AG09309 (cell line): Measurements from ENCODE around the gene DOK7.

Source experiments
- DNase-seq: peaks from one replicate; pipeline ENCODE4 v3.0.0-alpha.2; 2010; ENCODE audit warnings: low read depth
- H3K4me3 ChIP-seq: 2 replicates; pipeline ENCODE4 v1.5.1; 2011; ENCODE audit warnings: mild to moderate bottlenecking, low read depth, low read length, moderate library complexity; ENCODE audit not compliant: control insufficient read depth
- TF ChIP-seq, protein P1 (sequence below): IDR thresholded peaks from 2 replicates; pipeline ENCODE4 v1.5.1; 2011; ENCODE audit warnings: mild to moderate bottlenecking, low read depth, low read length, inconsistent platforms; ENCODE audit not compliant: insufficient read depth, control insufficient read depth; ENCODE audit errors: missing control alignments

The DOK7 gene

DNA sequence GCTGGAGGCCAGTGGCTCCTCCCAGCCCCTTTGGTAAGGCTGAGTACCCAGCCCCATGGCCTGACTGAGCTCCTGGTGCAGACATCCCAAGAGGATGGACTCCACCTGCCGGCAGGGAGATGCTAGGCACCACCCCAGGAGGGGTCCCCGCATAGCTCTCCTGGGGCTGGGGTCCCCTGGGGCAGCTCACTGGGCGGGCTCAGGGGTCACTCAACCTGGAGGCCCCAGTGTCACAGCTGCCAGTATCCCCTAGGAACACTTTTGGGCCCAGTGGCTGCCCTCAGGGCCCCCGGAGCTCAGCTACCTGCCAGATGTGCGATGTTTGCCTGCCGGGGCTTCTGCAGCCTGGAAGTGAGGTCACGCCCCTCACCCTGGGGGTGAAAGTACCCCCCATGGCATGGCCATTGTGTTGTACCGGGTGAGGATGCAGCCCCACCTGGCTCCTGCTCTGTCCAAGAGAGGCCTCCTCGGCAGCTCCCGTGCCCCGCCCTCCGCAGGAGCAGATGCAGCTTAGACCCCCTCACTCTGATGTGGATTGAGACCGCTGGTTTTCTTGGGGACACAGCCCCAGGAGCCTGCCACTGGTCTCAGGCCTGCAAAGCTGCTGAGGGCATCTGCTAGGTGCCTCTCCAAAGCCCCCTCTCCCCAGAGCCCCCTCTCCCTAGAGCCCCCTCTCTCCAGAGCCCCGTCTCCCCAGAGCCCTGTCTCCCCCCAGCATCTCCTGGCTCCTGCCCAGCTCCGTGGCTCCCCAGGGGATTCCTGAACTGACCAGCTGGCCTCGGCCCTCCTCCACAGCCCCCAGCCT lies 28.0 kb upstream of the DOK7 start:
- no peak for DNase-seq
- H3K4me3 ChIP-seq, result no peak overlapping the region

DNA sequence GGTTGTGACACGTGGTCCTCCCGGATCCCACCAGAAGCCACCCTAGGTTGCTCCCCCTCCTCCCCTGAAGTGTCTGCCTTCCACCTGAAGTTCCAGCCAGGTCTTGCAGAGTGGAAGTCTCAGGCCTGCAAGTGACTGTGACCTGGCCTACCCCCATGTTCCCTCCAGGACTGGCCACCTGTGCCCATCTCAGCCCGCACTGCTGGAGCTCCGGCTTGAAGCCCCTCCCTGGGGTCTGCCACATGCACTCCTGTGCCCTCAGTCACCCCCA lies 27.5 kb upstream of the DOK7 start:
- TF ChIP-seq, protein P1, sequence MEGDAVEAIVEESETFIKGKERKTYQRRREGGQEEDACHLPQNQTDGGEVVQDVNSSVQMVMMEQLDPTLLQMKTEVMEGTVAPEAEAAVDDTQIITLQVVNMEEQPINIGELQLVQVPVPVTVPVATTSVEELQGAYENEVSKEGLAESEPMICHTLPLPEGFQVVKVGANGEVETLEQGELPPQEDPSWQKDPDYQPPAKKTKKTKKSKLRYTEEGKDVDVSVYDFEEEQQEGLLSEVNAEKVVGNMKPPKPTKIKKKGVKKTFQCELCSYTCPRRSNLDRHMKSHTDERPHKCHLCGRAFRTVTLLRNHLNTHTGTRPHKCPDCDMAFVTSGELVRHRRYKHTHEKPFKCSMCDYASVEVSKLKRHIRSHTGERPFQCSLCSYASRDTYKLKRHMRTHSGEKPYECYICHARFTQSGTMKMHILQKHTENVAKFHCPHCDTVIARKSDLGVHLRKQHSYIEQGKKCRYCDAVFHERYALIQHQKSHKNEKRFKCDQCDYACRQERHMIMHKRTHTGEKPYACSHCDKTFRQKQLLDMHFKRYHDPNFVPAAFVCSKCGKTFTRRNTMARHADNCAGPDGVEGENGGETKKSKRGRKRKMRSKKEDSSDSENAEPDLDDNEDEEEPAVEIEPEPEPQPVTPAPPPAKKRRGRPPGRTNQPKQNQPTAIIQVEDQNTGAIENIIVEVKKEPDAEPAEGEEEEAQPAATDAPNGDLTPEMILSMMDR, result no peak
- DNase-seq, result no peak
- no peak overlapping the region for H3K4me3 ChIP-seq

More for the DNA sequence above, 28.0 kb upstream of the DOK7 start:
- TF ChIP-seq, protein P1, result no peak

DNA sequence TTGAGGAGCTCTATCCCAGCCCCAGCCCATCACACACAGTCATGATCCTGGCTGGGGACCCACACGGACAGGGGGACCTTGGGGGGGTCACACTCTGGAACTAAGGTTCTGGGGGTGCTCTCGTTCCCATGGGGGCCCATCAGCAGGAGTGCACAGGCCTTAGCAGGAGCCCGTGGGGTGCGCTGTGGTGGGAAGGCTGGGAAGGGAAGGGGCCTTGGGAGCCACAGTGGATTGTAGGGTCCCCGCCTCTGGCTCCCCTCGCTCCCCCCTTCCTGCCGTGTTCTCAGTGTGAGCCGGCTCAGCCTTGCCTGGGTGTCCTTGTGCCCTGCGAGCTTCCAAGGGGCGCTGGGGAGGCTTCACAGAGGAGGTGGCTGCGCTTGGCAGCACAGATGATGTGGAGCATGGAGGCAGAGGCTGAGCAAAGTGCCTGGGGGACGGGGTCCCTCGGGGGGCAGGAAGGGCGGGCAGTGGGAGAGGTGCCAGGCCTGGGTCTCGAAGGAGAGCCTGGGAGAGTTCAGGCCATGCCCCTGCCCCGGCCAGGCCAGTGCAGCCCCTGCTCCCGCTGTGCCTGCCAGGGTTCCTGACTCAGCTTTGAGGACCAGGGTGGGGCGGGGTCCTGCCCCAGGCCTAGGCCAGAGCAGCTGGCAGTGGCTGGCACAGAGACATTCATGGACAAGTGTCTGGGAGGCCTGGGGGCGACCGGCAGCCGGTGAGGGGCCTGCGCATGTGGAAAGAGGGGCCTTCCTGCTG lies 26.9 kb upstream of the DOK7 start:
- no peak for DNase-seq
- TF ChIP-seq, protein P1, result no peak
- H3K4me3 ChIP-seq, result no peak overlapping the region

DNA sequence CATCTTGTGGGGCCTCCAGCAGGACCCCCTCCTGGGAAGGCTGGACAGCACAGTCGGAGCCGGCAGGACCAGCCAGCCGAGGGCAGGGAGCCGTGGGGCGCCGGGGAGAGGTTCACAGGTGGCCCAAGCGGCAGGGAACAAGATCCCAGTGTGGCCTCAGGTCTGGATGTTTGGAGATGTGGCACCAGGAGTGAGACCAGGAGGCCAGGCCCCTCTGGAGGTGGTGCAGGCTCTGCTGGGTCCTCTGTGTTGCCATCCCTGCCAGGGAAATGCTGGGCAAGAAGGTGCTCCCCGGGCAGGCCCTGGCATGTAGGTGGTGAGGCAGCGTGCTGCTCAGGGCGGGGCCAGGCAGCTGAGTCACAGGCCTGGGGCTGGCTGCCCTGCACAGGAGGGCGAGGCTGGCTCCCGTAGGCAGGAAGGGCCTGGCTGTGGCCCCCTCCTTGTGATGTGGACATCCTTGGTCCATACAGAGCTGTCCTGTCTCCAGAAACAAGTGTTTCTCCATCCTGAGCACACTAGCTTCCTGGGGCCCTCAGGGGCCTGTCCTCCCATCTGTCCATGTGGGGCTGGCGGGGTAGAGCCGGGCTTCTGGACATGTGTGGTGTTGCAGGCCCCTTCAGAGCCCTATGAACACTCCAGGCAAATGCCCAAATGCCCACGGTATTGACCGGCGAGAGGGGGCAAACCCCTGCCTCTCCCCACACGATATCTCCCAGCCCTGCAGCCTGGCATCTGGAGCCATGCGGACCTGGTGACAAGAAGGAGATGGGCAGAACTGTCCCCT lies 26.1 kb upstream of the DOK7 start:
- no peak overlapping the region for H3K4me3 ChIP-seq
- TF ChIP-seq, protein P1, result no peak
- DNase-seq, result no peak

DNA sequence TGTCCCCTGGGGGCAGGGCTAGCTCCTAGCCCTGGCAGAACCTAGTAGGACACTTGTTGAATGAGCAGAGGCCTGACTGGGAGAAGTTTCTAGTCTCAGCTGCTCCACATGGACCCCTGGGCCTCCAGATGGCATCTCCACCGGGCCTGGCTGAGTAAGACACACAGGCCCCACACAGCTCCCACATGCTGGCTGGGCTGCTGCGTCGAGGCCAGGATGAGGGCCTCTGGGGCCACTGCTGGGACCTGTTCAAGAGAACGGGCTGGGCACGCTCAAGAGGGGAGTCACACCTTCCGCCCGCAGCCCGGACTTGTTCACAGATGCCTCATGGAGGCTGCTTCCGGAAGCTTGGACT lies 25.5 kb upstream of the DOK7 start:
- no peak overlapping the region for H3K4me3 ChIP-seq
- TF ChIP-seq, protein P1, result no peak
- DNase-seq, result no peak

DNA sequence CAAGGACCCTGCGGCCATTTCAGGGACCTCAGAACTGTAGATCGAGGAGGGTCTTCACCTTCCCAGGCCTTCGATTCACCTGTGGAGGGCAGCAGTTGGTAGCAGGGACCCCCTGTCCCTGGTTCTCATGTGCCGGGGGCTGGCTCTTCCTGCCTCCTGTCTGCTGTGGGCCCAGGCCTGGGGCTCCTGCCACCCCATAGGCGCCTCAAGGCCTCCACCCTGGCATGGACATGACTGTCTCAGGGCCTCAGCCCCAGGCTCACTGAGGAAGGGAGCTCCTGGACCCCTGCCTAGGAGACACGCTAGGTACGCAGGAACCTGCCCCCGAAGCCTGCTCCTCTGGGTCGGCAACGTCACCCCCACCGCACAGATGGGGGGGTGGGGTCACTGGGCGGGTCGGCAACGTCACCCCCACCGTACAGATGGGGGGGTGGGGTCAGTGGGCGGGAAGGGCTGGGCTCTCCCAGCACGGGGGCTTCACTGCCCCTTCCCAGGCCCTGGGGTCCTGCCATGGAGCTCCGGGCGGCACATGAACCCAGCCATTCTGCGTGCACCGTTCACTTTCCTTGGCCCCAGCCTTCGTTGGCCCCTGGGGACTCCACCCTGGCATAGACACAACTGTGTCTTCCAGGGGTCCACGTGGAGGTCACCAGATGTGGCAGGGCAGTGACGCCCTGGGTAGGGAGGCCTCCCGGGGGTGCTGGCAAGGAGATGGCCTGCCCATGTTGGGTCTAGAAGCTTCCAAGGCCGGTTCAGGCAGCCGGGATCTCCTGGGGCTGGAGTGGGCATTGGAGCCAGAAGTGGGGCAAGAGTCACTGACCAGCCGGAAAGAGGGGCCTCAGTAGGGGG lies 24.9 kb upstream of the DOK7 start:
- TF ChIP-seq, protein P1, result no peak
- no peak for DNase-seq

More for the DNA sequence above, 24.9 kb upstream of the DOK7 start:
- H3K4me3 ChIP-seq, result no peak overlapping the region
